GM23338 (cell line): ENCODE results near the gene RFXAP.

ENCODE experiments used
- CREB1 ChIP-seq: fragments of 250-450 bp; sonication (Bioruptor Pico); IDR thresholded peaks from 2 replicates; pipeline ENCODE4 v1.5.0; 2020; ENCODE audit warnings: low read depth, mild to moderate bottlenecking, moderate library complexity
- CTCF ChIP-seq, 2 experiments: fragments of 200-600 bp in 1 of 2; sonication (generic) in 1 of 2; conservative IDR thresholded peaks; 2 replicates each; pipeline versions ENCODE4 v1.5.1 to v1.6.1; 2016 to 2017; ENCODE audit warnings: antibody characterized with exemption in 2 of 2, low read depth in 2 of 2, mild to moderate bottlenecking in 2 of 2, moderate library complexity in 1 of 2
- ETS1 ChIP-seq: IDR thresholded peaks from 2 replicates; pipeline ENCODE4 v1.6.1; 2016; ENCODE audit warnings: antibody characterized with exemption
- EZH2 ChIP-seq: fragments of 200-600 bp; sonication (generic); IDR thresholded peaks from one replicate; pipeline ENCODE4 v1.8.0; 2017; ENCODE audit warnings: antibody characterized with exemption, mild to moderate bottlenecking, low read depth; ENCODE audit not compliant: unreplicated experiment
- EZH2phosphoT487 ChIP-seq: fragments of 200-600 bp; sonication (generic); IDR thresholded peaks from one replicate; pipeline ENCODE4 v1.8.1; 2018; ENCODE audit warnings: antibody characterized with exemption; ENCODE audit not compliant: unreplicated experiment
- JUNB ChIP-seq: IDR thresholded peaks from one replicate; pipeline ENCODE4 v1.6.1; 2016; ENCODE audit warnings: antibody characterized with exemption; ENCODE audit not compliant: unreplicated experiment
- NANOG ChIP-seq: IDR thresholded peaks from 2 replicates; pipeline ENCODE4 v1.6.1; 2016; ENCODE audit warnings: antibody characterized with exemption, borderline replicate concordance
- POLR2AphosphoS5 ChIP-seq: IDR thresholded peaks from 2 replicates; pipeline ENCODE4 v1.6.1; 2016; ENCODE audit warnings: antibody characterized with exemption, low read depth
- STAT1 ChIP-seq: IDR thresholded peaks from one replicate; pipeline ENCODE4 v1.6.1; 2016; ENCODE audit warnings: antibody characterized with exemption; ENCODE audit not compliant: unreplicated experiment
- ZNF331 ChIP-seq: fragments of 250-450 bp; sonication (Bioruptor Pico); IDR thresholded peaks from 2 replicates; pipeline ENCODE4 v1.5.0; 2020; ENCODE audit warnings: low read depth, mild to moderate bottlenecking, moderate library complexity
- TF ChIP-seq, protein P1 (sequence below): IDR thresholded peaks from one replicate; pipeline ENCODE4 v1.6.1; 2018; ENCODE audit warnings: antibody characterized with exemption; ENCODE audit not compliant: unreplicated experiment

DNA sequence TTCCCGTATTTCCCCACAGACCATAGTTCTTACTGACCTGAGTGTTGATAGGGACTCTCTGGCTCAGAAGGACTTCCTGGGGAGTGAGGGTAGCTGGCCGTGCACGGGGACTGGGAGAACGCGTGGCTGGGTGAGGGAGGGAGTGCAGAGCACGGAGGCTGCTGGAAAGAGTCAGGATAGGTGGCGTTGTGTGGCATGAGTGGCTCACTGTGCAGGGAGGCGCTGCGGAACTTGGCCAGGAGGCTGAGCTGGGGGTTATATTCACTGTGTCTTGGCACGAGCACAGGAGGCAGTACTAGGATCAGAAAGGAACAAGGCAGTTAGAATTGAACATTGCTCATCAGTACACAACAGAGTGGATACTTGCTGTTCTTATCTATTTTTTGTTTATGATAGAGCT, 53.6 kb downstream of the RFXAP start:
- no peak for TF ChIP-seq POLR2AphosphoS5
- peak in 1 of 2 experiments; percentile 27; a peak in 1 of 4 replicates for TF ChIP-seq CTCF (conservative IDR thresholded peaks at IDR 0.05; ENCODE audit: low read depth in 2 of 2)
- no peak for TF ChIP-seq EZH2
- no peak for TF ChIP-seq EZH2phosphoT487
- TF ChIP-seq NANOG = no peak
- TF ChIP-seq, protein P1, sequence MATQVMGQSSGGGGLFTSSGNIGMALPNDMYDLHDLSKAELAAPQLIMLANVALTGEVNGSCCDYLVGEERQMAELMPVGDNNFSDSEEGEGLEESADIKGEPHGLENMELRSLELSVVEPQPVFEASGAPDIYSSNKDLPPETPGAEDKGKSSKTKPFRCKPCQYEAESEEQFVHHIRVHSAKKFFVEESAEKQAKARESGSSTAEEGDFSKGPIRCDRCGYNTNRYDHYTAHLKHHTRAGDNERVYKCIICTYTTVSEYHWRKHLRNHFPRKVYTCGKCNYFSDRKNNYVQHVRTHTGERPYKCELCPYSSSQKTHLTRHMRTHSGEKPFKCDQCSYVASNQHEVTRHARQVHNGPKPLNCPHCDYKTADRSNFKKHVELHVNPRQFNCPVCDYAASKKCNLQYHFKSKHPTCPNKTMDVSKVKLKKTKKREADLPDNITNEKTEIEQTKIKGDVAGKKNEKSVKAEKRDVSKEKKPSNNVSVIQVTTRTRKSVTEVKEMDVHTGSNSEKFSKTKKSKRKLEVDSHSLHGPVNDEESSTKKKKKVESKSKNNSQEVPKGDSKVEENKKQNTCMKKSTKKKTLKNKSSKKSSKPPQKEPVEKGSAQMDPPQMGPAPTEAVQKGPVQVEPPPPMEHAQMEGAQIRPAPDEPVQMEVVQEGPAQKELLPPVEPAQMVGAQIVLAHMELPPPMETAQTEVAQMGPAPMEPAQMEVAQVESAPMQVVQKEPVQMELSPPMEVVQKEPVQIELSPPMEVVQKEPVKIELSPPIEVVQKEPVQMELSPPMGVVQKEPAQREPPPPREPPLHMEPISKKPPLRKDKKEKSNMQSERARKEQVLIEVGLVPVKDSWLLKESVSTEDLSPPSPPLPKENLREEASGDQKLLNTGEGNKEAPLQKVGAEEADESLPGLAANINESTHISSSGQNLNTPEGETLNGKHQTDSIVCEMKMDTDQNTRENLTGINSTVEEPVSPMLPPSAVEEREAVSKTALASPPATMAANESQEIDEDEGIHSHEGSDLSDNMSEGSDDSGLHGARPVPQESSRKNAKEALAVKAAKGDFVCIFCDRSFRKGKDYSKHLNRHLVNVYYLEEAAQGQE = no peak
- TF ChIP-seq JUNB = no peak
- no peak for TF ChIP-seq ZNF331 (CRISPR knock-in tag)
- TF ChIP-seq CREB1 (CRISPR knock-in tag) = no peak
- no peak for TF ChIP-seq STAT1
- no peak for TF ChIP-seq ETS1
